HG03060 (cell line): ENCODE data around the gene NUTM2D.
"Not testable (repeated sequence)": the region's sequence is repeated elsewhere in the genome, so short reads cannot be mapped to it uniquely, and the experiment has no call there.

Source experiments
- ATAC-seq: cut with Tn5 transposase; IDR thresholded peaks from one replicate; pipeline ENCODE4 v1.9.1; 2021; ENCODE audit warnings: low read depth, moderate number of reproducible peaks; ENCODE audit not compliant: unreplicated experiment

The NUTM2D gene

DNA sequence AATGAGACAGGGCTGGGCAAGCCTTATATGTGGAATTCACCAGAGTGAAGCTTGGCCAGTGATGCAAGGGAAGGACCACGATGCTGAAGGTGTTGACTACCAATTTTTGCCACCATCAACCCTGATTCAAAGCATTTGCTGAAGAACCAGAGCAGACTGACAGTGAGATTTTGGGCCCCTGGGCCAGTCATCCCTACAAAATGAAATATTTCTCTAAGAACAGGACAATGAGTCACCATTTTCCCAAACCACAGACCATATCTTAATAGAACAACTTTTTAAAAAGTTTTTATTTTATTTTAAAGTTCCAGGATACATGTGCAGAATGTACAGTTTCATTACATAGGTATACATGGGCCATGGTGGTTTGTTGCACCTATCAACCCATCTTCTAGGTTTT is 16.5 kb downstream of the NUTM2D start:
- ATAC-seq = not testable (repeated sequence)

- ATAC-seq = not testable (repeated sequence)
Measured at GRCh38 chr10:87379115-87379514, 21.6 kb downstream of the NUTM2D start.

DNA sequence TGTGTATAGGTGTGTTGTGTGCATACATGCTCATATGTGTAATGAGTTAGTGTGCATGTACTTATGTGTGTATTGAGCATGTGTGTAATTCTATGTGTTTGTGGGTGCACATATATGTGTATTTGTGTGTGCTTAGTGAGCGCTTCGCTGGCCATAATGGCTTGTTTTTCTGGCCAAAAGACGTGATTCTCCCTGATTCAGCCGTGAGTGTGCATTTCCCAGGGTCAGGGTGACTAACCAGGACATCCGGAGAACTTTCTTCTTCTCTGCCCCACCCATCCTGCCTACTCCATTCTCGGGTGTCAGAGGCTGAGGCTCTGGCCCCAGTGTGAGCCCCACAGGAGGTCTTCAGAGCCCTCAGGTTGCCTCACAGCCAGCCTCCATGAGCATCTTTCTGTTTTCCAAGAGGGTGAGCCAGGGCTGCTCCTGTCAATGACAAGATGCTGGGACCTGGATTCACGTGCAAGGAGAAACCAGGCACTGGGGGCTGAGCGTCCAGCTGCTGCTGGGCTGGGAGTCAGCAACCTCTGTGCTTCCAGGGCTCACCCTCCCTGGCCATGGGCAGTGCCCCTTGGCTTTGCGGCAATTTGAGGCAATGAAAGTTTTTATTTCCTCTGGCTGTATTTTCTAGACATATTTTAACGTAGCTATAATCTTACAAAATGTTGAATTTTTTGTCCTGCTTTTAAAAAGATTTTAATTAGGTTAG is 25.8 kb downstream of the NUTM2D start:
- ATAC-seq = not testable (repeated sequence)

DNA sequence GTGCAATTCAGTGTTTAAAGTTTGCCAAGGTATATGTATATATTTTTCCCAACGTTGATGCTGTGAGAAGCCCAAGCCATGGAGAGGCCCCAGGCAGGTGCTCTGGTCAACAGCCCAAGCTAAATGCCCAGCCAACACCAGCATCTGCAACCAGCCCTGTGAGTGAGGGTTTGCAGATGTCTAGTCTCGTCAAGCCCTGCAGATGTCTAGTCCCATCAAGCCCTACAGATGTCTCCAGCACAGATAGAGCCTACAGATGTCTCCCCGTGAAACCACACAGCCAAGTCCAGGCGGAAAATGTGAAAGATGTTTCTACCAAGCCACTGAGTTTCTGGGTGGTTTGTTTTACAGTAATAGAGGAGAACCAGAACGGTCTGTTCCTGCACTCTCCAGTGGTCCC is 26.7 kb downstream of the NUTM2D start:
- not testable (repeated sequence) for ATAC-seq

- not testable (repeated sequence) for ATAC-seq
Measured at GRCh38 chr10:87385762-87386360, 28.3 kb downstream of the NUTM2D start.

- not testable (repeated sequence) for ATAC-seq
Measured at GRCh38 chr10:87391360-87391759, 33.8 kb downstream of the NUTM2D start.

- not testable (repeated sequence) for ATAC-seq
Measured at GRCh38 chr10:87396206-87396605, 38.7 kb downstream of the NUTM2D start.

DNA sequence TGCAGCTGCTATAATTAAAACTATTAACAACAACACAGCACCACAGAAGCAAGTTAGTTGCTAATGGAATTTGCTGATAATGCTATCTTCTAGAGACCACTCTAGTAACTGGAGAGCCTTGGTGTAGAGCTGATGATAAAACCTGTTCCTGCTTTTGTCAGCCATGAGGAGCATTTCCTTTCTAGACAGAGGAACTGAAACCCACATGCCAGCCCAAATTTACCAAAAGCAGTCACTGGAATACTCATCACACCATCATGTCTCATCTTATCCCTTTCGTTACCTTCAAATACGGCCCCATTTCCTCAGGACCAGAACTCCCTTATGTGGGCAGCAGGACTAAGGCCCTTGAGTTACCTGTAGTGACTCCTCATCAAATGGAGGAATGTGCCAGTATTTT is 40.9 kb downstream of the NUTM2D start:
- ATAC-seq = not testable (repeated sequence)

DNA sequence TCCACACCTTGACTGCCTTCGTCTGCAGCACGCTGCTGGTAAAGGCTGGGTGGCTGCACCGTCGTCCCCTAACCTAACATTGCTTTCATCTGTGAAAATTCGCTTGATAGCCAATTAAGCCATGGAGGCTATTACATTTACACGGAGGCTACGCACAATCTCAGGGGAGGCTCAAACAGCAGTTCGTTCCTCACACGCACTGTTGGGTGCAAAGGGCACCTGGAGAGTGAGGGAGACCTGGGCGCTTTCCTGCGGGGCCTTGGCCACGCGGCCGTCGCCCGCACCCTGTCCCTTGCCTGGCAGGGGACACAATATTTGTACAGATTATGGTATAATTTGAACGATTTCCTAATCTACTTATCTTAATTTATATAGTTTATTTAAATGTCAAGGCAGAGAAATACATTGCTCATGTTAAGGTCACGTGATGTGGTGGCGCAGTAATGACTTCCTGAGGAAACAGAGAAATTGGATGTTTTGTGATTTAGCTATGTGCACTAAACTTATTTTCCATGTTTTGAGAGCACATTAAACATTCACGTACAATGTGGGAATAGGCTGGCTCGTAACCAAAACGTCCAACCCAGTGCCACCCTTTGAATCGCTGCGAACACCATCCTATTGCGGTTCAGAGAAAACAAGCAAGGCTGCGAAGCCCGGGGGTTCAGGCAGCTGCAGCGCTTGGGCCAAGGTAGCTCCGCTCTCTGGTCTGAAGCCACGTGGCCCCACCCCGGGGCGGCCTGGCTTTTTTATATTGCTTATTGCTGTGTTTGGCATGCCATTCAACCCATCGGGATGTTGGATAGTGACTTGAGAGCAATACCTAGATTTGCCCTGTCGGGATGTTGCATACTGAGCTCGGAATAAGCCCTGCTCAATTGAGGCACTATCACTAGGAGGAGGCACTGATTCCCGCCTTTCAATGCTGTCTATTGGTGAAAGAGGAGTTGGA is 50.2 kb downstream of the NUTM2D start:
- not testable (repeated sequence) for ATAC-seq

DNA sequence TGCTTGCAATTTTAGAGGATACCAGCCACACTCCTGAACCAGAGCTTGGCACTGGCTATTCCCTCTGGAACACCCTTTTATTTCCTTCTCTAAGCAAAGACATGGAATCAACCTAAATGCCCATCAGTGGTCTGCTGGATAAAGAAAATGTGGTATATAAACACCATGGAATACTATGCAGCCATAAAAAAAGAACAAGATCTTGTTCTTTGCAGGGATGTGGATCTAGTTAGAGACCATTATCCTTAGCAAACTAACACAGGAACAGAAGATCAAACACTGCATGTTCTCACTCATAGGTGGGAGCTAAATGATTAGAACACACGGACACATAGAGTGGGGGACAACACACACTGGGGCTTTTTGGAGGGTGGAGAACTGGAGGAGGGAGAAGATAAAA is 56.4 kb downstream of the NUTM2D start:
- not testable (repeated sequence) for ATAC-seq
